ENCODE data around the gene PITX1. TPM values are rescaled to one million over a fixed set of nuclear protein-coding genes. Genes with fewer than 3 reads are reported as not detected.

Gene PITX1
- total and polyA plus RNA-seq, 4 donors: 0.02 TPM; not detected in 3

DNA sequence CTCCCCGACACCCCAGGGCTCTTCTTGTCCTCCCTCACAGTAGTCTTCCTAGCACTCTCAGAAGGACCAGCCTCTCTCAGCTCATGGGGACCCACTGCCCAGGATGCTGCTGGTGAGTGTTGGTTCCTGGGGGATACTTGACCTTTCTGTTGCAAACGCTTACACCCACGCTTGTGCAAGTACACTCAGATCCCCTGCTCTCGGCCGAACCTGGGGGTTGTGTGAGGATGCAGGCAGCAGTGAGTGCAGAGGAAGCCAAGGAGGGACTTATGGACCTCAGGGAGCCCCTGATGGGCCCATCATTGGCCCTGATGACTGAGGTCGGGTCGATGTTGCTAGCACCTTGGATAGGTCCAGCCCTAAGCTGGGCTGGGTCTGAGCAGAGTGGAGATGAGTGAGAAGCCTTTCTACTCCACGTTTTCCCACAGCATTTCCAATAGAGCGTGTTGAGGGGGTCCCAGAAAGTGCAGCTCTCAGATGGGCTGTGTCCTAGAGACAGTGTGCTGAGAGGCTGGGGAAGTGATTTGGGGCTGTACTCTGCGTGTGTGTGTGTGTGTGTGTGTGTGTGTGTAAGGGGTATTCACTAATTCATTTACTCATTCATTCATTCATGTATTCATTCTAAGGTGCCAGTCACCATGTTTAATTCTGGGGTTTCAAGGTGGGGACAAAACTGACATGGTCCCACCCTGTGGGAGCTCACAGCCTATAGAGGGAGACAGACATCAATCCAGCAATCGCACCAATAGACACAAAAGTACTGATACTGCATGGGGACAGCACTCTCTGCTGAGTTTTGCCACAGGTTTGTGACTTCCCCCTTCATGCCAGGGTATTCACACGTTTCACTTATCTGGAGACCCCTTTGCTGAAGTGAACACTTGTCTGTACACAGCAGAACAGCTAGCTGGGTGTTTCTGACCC lies 25.2 kb upstream of the PITX1 start:
- WGBS: 71% methylated on average over 12 of the region's 12 CpGs
- H3K9ac ChIP-seq (ENCODE audit: low read depth in 1 of 2, low read length in 2 of 2): no peak overlapping the region
- no peak overlapping the region for H3K4me3 ChIP-seq (ENCODE audit: low read depth in 1 of 3, low read length in 3 of 3)
- no peak for DNase-seq (ENCODE audit: low spot score)
- H3K4me1 ChIP-seq (ENCODE audit: control insufficient read depth in 4 of 4, insufficient read depth in 4 of 4, low read length in 3 of 4): no peaks in the 10 kb centered on the region
- H3K36me3 ChIP-seq (ENCODE audit: control insufficient read depth in 4 of 4, insufficient read depth in 3 of 4, low read depth in 1 of 4, low read length in 3 of 4): no peaks in the 10 kb centered on the region
- TF ChIP-seq, protein P1, sequence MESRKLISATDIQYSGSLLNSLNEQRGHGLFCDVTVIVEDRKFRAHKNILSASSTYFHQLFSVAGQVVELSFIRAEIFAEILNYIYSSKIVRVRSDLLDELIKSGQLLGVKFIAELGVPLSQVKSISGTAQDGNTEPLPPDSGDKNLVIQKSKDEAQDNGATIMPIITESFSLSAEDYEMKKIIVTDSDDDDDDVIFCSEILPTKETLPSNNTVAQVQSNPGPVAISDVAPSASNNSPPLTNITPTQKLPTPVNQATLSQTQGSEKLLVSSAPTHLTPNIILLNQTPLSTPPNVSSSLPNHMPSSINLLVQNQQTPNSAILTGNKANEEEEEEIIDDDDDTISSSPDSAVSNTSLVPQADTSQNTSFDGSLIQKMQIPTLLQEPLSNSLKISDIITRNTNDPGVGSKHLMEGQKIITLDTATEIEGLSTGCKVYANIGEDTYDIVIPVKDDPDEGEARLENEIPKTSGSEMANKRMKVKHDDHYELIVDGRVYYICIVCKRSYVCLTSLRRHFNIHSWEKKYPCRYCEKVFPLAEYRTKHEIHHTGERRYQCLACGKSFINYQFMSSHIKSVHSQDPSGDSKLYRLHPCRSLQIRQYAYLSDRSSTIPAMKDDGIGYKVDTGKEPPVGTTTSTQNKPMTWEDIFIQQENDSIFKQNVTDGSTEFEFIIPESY (IDR thresholded peaks at IDR 0.05): no peak
- no peaks in the 10 kb centered on the region for H3K9me3 ChIP-seq (ENCODE audit: control insufficient read depth in 4 of 4, low read length in 3 of 4)
- peaks cover 0 to 2% (median 0%) of the 10 kb centered on the region in 4 donors for H3K27me3 ChIP-seq (ENCODE audit: control insufficient read depth in 4 of 4, insufficient read depth in 4 of 4, low read length in 3 of 4)
- no peak overlapping the region for H3K27ac ChIP-seq (ENCODE audit: low read depth in 1 of 2, low read length in 2 of 2)

DNA sequence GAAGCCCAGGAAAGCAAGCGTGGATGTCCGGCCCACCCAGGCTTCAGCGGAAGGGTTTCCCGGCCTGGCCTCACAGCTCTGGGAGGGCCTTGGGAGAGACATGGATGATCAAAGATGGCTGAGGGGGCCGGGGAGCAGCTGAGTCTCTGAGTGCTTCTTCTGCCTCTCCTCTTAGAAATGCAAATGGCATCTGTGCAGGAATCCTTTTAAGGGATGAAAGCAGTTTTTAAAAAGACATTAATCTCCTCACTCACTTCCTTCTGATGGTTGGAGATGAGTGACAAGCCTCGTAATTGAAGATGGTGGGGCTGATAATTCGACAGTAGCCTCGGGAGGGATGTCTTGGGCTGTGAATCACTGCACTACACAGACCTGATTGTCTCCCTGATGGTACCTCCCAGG lies 24.3 kb upstream of the PITX1 start:
- WGBS: 80% methylated on average over 8 of the region's 8 CpGs
- DNase-seq (ENCODE audit: low spot score): no peak
- Histone ChIP-seq H3K4me3 (ENCODE audit: low read depth in 1 of 3, low read length in 3 of 3) (no peak overlapping the region), H3K9ac (ENCODE audit: low read depth in 1 of 2, low read length in 2 of 2) (no peak overlapping the region), H3K27ac (ENCODE audit: low read depth in 1 of 2, low read length in 2 of 2) (no peak overlapping the region), H3K27me3 (ENCODE audit: control insufficient read depth in 4 of 4, insufficient read depth in 4 of 4, low read length in 3 of 4) (peaks cover 0 to 2% (median 0%) of the 10 kb centered on the region in 4 donors), H3K9me3 (ENCODE audit: control insufficient read depth in 4 of 4, low read length in 3 of 4) (no peaks in the 10 kb centered on the region), H3K36me3 (ENCODE audit: control insufficient read depth in 4 of 4, insufficient read depth in 3 of 4, low read depth in 1 of 4, low read length in 3 of 4) (no peaks in the 10 kb centered on the region), H3K4me1 (ENCODE audit: control insufficient read depth in 4 of 4, insufficient read depth in 4 of 4, low read length in 3 of 4) (no peaks in the 10 kb centered on the region)
- TF ChIP-seq FOXA2 (IDR thresholded peaks at IDR 0.05): no peak
- no peak for TF ChIP-seq NR2F2 (IDR thresholded peaks at IDR 0.05)
- TF ChIP-seq, protein P2, sequence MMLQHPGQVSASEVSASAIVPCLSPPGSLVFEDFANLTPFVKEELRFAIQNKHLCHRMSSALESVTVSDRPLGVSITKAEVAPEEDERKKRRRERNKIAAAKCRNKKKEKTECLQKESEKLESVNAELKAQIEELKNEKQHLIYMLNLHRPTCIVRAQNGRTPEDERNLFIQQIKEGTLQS (IDR thresholded peaks at IDR 0.05): no peak
- no peak for TF ChIP-seq RXRA (IDR thresholded peaks at IDR 0.05)
- no peak for TF ChIP-seq EGR1 (IDR thresholded peaks at IDR 0.05; ENCODE audit: low read depth in 2 of 2)
- no peak for TF ChIP-seq FOXA1 (IDR thresholded peaks at IDR 0.05)
- TF ChIP-seq JUND (IDR thresholded peaks at IDR 0.05): no peak
- no peak for TF ChIP-seq HNF4A (conservative IDR thresholded peaks at IDR 0.05)
- TF ChIP-seq RAD21 (IDR thresholded peaks at IDR 0.05): no peak
- TF ChIP-seq, protein P3, sequence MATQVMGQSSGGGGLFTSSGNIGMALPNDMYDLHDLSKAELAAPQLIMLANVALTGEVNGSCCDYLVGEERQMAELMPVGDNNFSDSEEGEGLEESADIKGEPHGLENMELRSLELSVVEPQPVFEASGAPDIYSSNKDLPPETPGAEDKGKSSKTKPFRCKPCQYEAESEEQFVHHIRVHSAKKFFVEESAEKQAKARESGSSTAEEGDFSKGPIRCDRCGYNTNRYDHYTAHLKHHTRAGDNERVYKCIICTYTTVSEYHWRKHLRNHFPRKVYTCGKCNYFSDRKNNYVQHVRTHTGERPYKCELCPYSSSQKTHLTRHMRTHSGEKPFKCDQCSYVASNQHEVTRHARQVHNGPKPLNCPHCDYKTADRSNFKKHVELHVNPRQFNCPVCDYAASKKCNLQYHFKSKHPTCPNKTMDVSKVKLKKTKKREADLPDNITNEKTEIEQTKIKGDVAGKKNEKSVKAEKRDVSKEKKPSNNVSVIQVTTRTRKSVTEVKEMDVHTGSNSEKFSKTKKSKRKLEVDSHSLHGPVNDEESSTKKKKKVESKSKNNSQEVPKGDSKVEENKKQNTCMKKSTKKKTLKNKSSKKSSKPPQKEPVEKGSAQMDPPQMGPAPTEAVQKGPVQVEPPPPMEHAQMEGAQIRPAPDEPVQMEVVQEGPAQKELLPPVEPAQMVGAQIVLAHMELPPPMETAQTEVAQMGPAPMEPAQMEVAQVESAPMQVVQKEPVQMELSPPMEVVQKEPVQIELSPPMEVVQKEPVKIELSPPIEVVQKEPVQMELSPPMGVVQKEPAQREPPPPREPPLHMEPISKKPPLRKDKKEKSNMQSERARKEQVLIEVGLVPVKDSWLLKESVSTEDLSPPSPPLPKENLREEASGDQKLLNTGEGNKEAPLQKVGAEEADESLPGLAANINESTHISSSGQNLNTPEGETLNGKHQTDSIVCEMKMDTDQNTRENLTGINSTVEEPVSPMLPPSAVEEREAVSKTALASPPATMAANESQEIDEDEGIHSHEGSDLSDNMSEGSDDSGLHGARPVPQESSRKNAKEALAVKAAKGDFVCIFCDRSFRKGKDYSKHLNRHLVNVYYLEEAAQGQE (IDR thresholded peaks at IDR 0.05): no peak
- TF ChIP-seq YY1 (IDR thresholded peaks at IDR 0.05): no peak
- TF ChIP-seq GABPA (IDR thresholded peaks at IDR 0.05 in 1 of 2, conservative IDR thresholded peaks at IDR 0.05 in 1 of 2): no peak
- TF ChIP-seq, protein P4, sequence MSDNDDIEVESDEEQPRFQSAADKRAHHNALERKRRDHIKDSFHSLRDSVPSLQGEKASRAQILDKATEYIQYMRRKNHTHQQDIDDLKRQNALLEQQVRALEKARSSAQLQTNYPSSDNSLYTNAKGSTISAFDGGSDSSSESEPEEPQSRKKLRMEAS (IDR thresholded peaks at IDR 0.05): no peak
- TF ChIP-seq, protein P1 (IDR thresholded peaks at IDR 0.05): no peak
- no peak for TF ChIP-seq TAF1 (conservative IDR thresholded peaks at IDR 0.05)
- no peak for TF ChIP-seq SP1 (IDR thresholded peaks at IDR 0.05)
- no peak for TF ChIP-seq HNF4G (IDR thresholded peaks at IDR 0.05)
- TF ChIP-seq, protein P5, sequence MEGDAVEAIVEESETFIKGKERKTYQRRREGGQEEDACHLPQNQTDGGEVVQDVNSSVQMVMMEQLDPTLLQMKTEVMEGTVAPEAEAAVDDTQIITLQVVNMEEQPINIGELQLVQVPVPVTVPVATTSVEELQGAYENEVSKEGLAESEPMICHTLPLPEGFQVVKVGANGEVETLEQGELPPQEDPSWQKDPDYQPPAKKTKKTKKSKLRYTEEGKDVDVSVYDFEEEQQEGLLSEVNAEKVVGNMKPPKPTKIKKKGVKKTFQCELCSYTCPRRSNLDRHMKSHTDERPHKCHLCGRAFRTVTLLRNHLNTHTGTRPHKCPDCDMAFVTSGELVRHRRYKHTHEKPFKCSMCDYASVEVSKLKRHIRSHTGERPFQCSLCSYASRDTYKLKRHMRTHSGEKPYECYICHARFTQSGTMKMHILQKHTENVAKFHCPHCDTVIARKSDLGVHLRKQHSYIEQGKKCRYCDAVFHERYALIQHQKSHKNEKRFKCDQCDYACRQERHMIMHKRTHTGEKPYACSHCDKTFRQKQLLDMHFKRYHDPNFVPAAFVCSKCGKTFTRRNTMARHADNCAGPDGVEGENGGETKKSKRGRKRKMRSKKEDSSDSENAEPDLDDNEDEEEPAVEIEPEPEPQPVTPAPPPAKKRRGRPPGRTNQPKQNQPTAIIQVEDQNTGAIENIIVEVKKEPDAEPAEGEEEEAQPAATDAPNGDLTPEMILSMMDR (IDR thresholded peaks at IDR 0.05; ENCODE audit: low read depth, low read length, missing input control): no peak

Data from liver (tissue), 9 donors.